Activated T-helper 2 cell treated with anti-CD3 and anti-CD28 coated beads, Interferon-gamma antibody, Interleukin-2, Interleukin-4, amounts not matched to agents 10 μg/mL and 5 μg/mL and 100 μg/mL, durations not matched to agents 14 hours and 24 hours and 36 hours (primary cell): ENCODE results near the gene HS6ST3. TPM values are rescaled to one million over a fixed set of nuclear protein-coding genes. Genes with fewer than 3 reads are reported as not detected.

ENCODE experiments used
- DNase-seq: peaks from one replicate; pipeline ENCODE4 v3.0.0; 2021; ENCODE audit warnings: low spot score
- H3K27ac Mint-ChIP-seq: one replicate; pipeline ENCODE4 v1.8.0; 2021; ENCODE audit warnings: mixed read lengths
- H3K27me3 Mint-ChIP-seq: one replicate; pipeline ENCODE4 v1.8.0; 2021; ENCODE audit warnings: low read depth, mixed read lengths
- H3K36me3 Mint-ChIP-seq: one replicate; pipeline ENCODE4 v1.8.0; 2021; ENCODE audit warnings: low read depth, mixed read lengths
- H3K4me1 Mint-ChIP-seq: one replicate; pipeline ENCODE4 v1.8.0; 2021; ENCODE audit warnings: low read depth, mixed read lengths
- H3K4me3 Mint-ChIP-seq: one replicate; pipeline ENCODE4 v1.8.0; 2021; ENCODE audit warnings: low read depth, mild to moderate bottlenecking, moderate library complexity, mixed read lengths
- H3K9me3 Mint-ChIP-seq: one replicate; pipeline ENCODE4 v1.8.0; 2021; ENCODE audit warnings: mixed read lengths
- intact Hi-C: fragments of 100-400 bp; cut with micrococcal nuclease; formaldehyde crosslinking; loops from one replicate; pipeline ENCODE4 v1.15.1; 2023
- total RNA-seq: library from RNA; stranded (reverse); gene quantifications from 2 replicates; pipeline ENCODE4 v1.2.3, GENCODE V29; 2022

HS6ST3 gene
- total RNA-seq, 1 donor from 2014 or later, result not detected

GRCh38 chr13:96796091-96796633, 706.3 kb downstream of the HS6ST3 start:
- intact Hi-C loops, result no loop called here
- Mint-ChIP-seq H3K9me3 (peaks cover 6% of the 10 kb centered on the region), H3K27ac (no peak overlapping the region), H3K27me3 (no peaks in the 10 kb centered on the region), H3K4me1 (no peaks in the 10 kb centered on the region), H3K4me3 (no peak overlapping the region), H3K36me3 (no peaks in the 10 kb centered on the region)
- no peak for DNase-seq

GRCh38 chr13:96797136-96797535, 707.2 kb downstream of the HS6ST3 start:
- DNase-seq, result no peak
- no peak overlapping the region for H3K4me3 Mint-ChIP-seq
- H3K27ac Mint-ChIP-seq, result no peak overlapping the region
- H3K9me3 Mint-ChIP-seq, result peaks cover 6% of the 10 kb centered on the region
- no peaks in the 10 kb centered on the region for H3K4me1 Mint-ChIP-seq
- H3K27me3 Mint-ChIP-seq, result no peaks in the 10 kb centered on the region
- H3K36me3 Mint-ChIP-seq, result no peaks in the 10 kb centered on the region
- intact Hi-C loops, result no loop called here

DNA sequence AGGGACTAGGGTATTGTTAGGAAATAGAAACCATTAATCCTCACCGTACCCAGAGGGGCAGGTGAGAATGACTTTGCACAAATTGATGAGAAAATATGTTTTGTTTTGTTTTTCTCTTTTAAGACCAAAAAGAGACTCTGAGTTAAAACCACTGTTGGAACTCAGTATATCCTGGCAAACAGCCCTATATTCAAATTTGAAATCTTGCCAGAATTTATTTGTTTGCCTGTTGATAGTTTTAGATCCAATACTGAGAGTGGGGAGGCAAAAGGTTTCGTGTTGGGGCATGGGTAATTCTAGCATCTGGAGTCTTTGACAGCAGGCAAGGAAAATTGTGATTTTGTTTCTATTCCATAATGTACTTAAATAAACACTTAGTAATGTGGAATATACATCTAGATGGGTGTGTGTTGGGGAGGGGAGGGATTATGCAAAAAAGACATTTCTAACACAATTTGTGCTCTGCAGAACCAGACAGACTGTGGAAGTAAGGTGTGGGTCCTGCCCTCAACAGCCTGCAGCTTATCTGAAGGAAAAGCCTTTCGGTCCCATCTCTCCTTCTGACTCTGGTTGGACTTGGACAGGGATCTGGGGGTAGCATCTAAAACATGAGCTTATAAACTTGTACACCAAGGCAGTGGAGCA, 713.7 kb downstream of the HS6ST3 start:
- H3K9me3 Mint-ChIP-seq, result peaks cover 11% of the 10 kb centered on the region
- intact Hi-C loops, result no loop called here
- no peaks in the 10 kb centered on the region for H3K36me3 Mint-ChIP-seq
- DNase-seq, result no peak
- H3K4me1 Mint-ChIP-seq, result no peaks in the 10 kb centered on the region
- no peaks in the 10 kb centered on the region for H3K27me3 Mint-ChIP-seq
- no peak overlapping the region for H3K27ac Mint-ChIP-seq
- no peak overlapping the region for H3K4me3 Mint-ChIP-seq

GRCh38 chr13:96804174-96804573, 714.3 kb downstream of the HS6ST3 start:
- no peak overlapping the region for H3K27ac Mint-ChIP-seq
- H3K4me1 Mint-ChIP-seq, result no peaks in the 10 kb centered on the region
- H3K4me3 Mint-ChIP-seq, result no peak overlapping the region
- H3K9me3 Mint-ChIP-seq, result peaks cover 11% of the 10 kb centered on the region
- H3K27me3 Mint-ChIP-seq, result no peaks in the 10 kb centered on the region
- intact Hi-C loops, result no loop called here
- H3K36me3 Mint-ChIP-seq, result no peaks in the 10 kb centered on the region
- no peak for DNase-seq

GRCh38 chr13:96806746-96807145, 716.8 kb downstream of the HS6ST3 start:
- Mint-ChIP-seq H3K4me3 (no peak overlapping the region), H3K4me1 (no peaks in the 10 kb centered on the region), H3K9me3 (peaks cover 5% of the 10 kb centered on the region), H3K27ac (no peak overlapping the region), H3K27me3 (no peaks in the 10 kb centered on the region), H3K36me3 (no peaks in the 10 kb centered on the region)
- intact Hi-C loops, result no loop called here
- no peak for DNase-seq

GRCh38 chr13:96809366-96810096, 719.6 kb downstream of the HS6ST3 start:
- Mint-ChIP-seq H3K36me3 (no peaks in the 10 kb centered on the region), H3K4me3 (no peak overlapping the region), H3K9me3 (peaks cover 11% of the 10 kb centered on the region), H3K27me3 (no peaks in the 10 kb centered on the region), H3K27ac (no peak overlapping the region), H3K4me1 (no peaks in the 10 kb centered on the region)
- intact Hi-C loops, result no loop called here
- DNase-seq, result no peak

DNA sequence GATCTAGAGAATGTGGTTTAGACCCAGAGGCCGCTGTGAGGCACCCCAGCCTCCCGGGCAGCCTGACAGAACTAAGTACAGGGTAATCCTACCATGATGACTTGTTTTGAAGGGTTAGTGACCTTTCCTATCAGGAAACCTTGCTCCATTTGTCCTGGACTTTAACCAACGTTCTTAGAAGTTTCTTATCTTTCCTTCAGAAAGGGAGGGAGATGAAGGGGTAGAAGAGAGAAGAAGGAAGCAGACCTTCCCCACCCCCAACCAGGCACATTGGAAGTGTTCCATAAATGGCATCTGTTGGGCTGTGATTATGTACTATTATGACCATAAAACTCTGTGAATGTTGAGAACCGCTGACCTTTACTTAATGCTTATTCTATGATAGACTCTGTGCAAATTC, 720.2 kb downstream of the HS6ST3 start:
- no peaks in the 10 kb centered on the region for H3K36me3 Mint-ChIP-seq
- no peak for DNase-seq
- no peak overlapping the region for H3K27ac Mint-ChIP-seq
- H3K4me1 Mint-ChIP-seq, result no peaks in the 10 kb centered on the region
- no peak overlapping the region for H3K4me3 Mint-ChIP-seq
- intact Hi-C loops, result no loop called here
- H3K9me3 Mint-ChIP-seq, result peaks cover 17% of the 10 kb centered on the region
- H3K27me3 Mint-ChIP-seq, result no peaks in the 10 kb centered on the region

- Mint-ChIP-seq H3K36me3 (no peaks in the 10 kb centered on the region), H3K4me3 (no peak overlapping the region), H3K4me1 (no peaks in the 10 kb centered on the region), H3K27me3 (no peaks in the 10 kb centered on the region), H3K9me3 (peaks cover 20% of the 10 kb centered on the region), H3K27ac (no peak overlapping the region)
- no peak for DNase-seq
- intact Hi-C loops, result no loop called here
Observed at GRCh38 chr13:96811049-96811448, 721.1 kb downstream of the HS6ST3 start.

DNA sequence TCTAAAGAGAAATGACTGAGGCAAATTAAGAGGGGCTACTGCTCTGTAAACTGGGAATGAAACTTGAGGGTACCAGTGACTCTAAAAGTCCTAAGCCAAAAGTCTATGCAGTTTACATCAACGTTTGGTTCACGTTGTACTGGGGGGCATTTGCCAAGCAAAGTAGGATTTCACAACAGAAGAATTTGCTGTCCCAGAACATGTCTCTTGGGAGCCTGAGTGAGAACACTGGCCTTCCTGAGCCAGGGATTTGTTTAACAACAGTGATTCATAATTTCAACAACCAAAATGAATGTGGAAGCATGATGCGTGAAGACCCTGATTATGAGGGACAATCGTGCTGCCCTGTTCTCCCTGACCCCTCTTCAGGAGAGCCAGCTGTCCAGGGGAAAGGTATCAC, 726.4 kb downstream of the HS6ST3 start:
- DNase-seq, result no peak
- no peaks in the 10 kb centered on the region for H3K4me1 Mint-ChIP-seq

GRCh38 chr13:96816874-96817273, 727.0 kb downstream of the HS6ST3 start:
- no peaks in the 10 kb centered on the region for H3K36me3 Mint-ChIP-seq
- no peak overlapping the region for H3K27ac Mint-ChIP-seq
- no peaks in the 10 kb centered on the region for H3K4me1 Mint-ChIP-seq
- DNase-seq, result no peak
- H3K9me3 Mint-ChIP-seq, result peaks cover 15% of the 10 kb centered on the region
- intact Hi-C loops, result no loop called here
- H3K4me3 Mint-ChIP-seq, result no peak overlapping the region
- H3K27me3 Mint-ChIP-seq, result no peaks in the 10 kb centered on the region

More for the DNA sequence above, 726.4 kb downstream of the HS6ST3 start:
- intact Hi-C loops, result no loop called here
- no peak overlapping the region for H3K4me3 Mint-ChIP-seq
- no peak overlapping the region for H3K27ac Mint-ChIP-seq
- peaks cover 15% of the 10 kb centered on the region for H3K9me3 Mint-ChIP-seq
- no peaks in the 10 kb centered on the region for H3K36me3 Mint-ChIP-seq
- H3K27me3 Mint-ChIP-seq, result no peaks in the 10 kb centered on the region

- no peaks in the 10 kb centered on the region for H3K4me1 Mint-ChIP-seq
- no peaks in the 10 kb centered on the region for H3K36me3 Mint-ChIP-seq
- H3K27ac Mint-ChIP-seq, result no peak overlapping the region
- H3K27me3 Mint-ChIP-seq, result no peaks in the 10 kb centered on the region
- H3K9me3 Mint-ChIP-seq, result peaks cover 15% of the 10 kb centered on the region
- no peak for DNase-seq
- no peak overlapping the region for H3K4me3 Mint-ChIP-seq
- intact Hi-C loops, result no loop called here
Observed at GRCh38 chr13:96817336-96817941, 727.5 kb downstream of the HS6ST3 start.

GRCh38 chr13:96819375-96819774, 729.5 kb downstream of the HS6ST3 start:
- Mint-ChIP-seq H3K4me3 (no peak overlapping the region), H3K9me3 (peaks cover 10% of the 10 kb centered on the region), H3K36me3 (no peaks in the 10 kb centered on the region), H3K27ac (no peak overlapping the region), H3K27me3 (no peaks in the 10 kb centered on the region), H3K4me1 (no peaks in the 10 kb centered on the region)
- intact Hi-C loops, result no loop called here
- DNase-seq, result no peak

DNA sequence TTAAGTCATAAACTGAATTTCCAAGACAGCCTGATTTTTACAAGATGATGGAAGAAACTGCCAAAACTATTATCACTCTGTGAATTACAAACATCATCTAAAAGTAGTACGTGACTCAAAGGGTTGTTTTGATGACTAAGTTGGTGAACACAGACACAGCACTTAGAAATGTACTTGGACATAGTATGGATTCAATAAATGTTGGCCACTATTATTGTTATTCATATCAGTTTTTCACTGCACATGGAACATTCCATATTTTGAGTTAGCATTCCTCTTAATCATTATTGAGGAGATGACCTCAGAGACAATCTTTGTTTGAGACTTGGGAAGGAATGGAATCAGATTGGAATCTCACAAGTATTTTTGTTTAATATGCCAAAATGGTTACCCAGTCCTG, 731.5 kb downstream of the HS6ST3 start:
- Mint-ChIP-seq H3K27me3 (no peaks in the 10 kb centered on the region), H3K36me3 (no peaks in the 10 kb centered on the region), H3K4me1 (no peaks in the 10 kb centered on the region), H3K27ac (no peak overlapping the region), H3K9me3 (no peaks in the 10 kb centered on the region), H3K4me3 (no peak overlapping the region)
- intact Hi-C loops, result no loop called here
- DNase-seq, result no peak
